GM12878 (cell line): Measurements from ENCODE around the gene PROCA1. TPM values are rescaled to one million over a fixed set of nuclear protein-coding genes. Genes with fewer than 3 reads are reported as not detected.
A peak's percentile ranks its signal among the peaks of the same experiment; 100 is the strongest.

Experiments used
- CBFB ChIP-seq: IDR thresholded peaks from 2 replicates; pipeline ENCODE4 v1.6.1; 2016; ENCODE audit warnings: antibody characterized with exemption, low read depth
- EZH2 ChIP-seq: IDR thresholded peaks from 2 replicates; pipeline ENCODE4 v1.6.1; 2012; ENCODE audit warnings: low read depth, mild to moderate bottlenecking, control low read depth, inconsistent platforms, low read length, borderline replicate concordance; ENCODE audit not compliant: control insufficient read depth
- FOS ChIP-seq: IDR thresholded peaks from 3 replicates; pipeline ENCODE4 v1.6.1; 2011; ENCODE audit warnings: borderline replicate concordance; ENCODE audit not compliant: insufficient read length; ENCODE audit errors: extremely low read depth
- JUND ChIP-seq: IDR thresholded peaks from 2 replicates; pipeline ENCODE4 v1.6.1; 2012; ENCODE audit warnings: low read depth, mild to moderate bottlenecking, low read length, improper control_type of control experiment, moderate library complexity
- KDM1A ChIP-seq: fragments of 200-600 bp; sonication (generic); IDR thresholded peaks from 2 replicates; pipeline ENCODE4 v1.6.1; 2016; ENCODE audit warnings: borderline replicate concordance
- NFIC ChIP-seq: IDR thresholded peaks from 2 replicates; pipeline ENCODE4 v1.6.1; 2012; ENCODE audit warnings: low read depth, mild to moderate bottlenecking, inconsistent platforms, low read length, moderate library complexity
- NFYB ChIP-seq: IDR thresholded peaks from 2 replicates; pipeline ENCODE4 v1.6.1; 2011; ENCODE audit warnings: low read depth, mild to moderate bottlenecking, low read length, improper control_type of control experiment, moderate library complexity; ENCODE audit not compliant: insufficient read depth
- RB1 ChIP-seq: fragments of 450-650 bp; formaldehyde crosslinking; IDR thresholded peaks from 2 replicates; pipeline ENCODE4 v1.6.1; 2017; ENCODE audit warnings: mild to moderate bottlenecking, borderline replicate concordance
- RELA ChIP-seq: fragments of 450-650 bp; IDR thresholded peaks from 2 replicates; pipeline ENCODE4 v1.8.0; 2014; ENCODE audit warnings: borderline replicate concordance; ENCODE audit not compliant: partially characterized antibody
- SIN3A ChIP-seq: IDR thresholded peaks from 2 replicates; pipeline ENCODE4 v1.6.1; 2012; ENCODE audit warnings: low read depth, low read length, improper control_type of control experiment
- SUZ12 ChIP-seq: fragments of 200-600 bp; sonication (generic); IDR thresholded peaks from one replicate; pipeline ENCODE4 v1.6.1; 2018; ENCODE audit warnings: antibody characterized with exemption, mild to moderate bottlenecking; ENCODE audit not compliant: unreplicated experiment
- TAF1 ChIP-seq: IDR thresholded peaks from 2 replicates; pipeline ENCODE4 v1.6.1; 2011; ENCODE audit warnings: mild to moderate bottlenecking, low read depth, low read length, borderline replicate concordance
- ZNF274 ChIP-seq: IDR thresholded peaks from one replicate; pipeline ENCODE4 v1.8.0; 2011; ENCODE audit not compliant: insufficient read length, insufficient read depth
- ZNF622 ChIP-seq: fragments of 450-650 bp; IDR thresholded peaks from 2 replicates; pipeline ENCODE4 v1.6.1; 2017; ENCODE audit warnings: mild to moderate bottlenecking, inconsistent platforms
- polyA plus RNA-seq, 11 experiments: library from polyadenylated mRNA; depleted of rRNA in 4 of 11; unstranded in 6 of 11; stranded (reverse) in 5 of 11; fragments of >200 nt; fragmentation: Nextera tagmentation in 4 of 11; fragmentation: Illumina TruSeq in 1 of 11; extraction: Ambion mirVana in 4 of 11; extraction: Trizol in 1 of 11; gene quantifications; 1 replicate in 1 of 11; 2 replicates in 10 of 11; pipeline versions ENCODE4 v1.2.1 to v1.2.3, GENCODE V29; 2011 to 2016; ENCODE audit warnings: inconsistent platforms in 2 of 11, missing spikeins in 2 of 11, low read depth in 1 of 11
- total RNA-seq, 4 experiments: library from RNA; depleted of rRNA in 3 of 4; stranded (reverse); fragments of >200 nt in 3 of 4; fragmentation: Illumina TruSeq in 1 of 4; extraction: Trizol in 1 of 4; gene quantifications; 2 replicates each; pipeline versions ENCODE4 v1.2.1 to v1.2.3, GENCODE V29; 2013 to 2021
- TF ChIP-seq, protein P1 (sequence below): IDR thresholded peaks from 2 replicates; pipeline ENCODE4 v1.6.1; 2012; ENCODE audit warnings: mild to moderate bottlenecking, low read depth, low read length
- TF ChIP-seq, protein P2 (sequence below): fragments of 450-650 bp; formaldehyde crosslinking; IDR thresholded peaks from 2 replicates; pipeline ENCODE4 v1.4.0; 2020; ENCODE audit warnings: mild to moderate bottlenecking, moderate library complexity
- TF ChIP-seq, protein P3 (sequence below): fragments of 450-650 bp; IDR thresholded peaks from 2 replicates; pipeline ENCODE4 v1.6.1; 2017; ENCODE audit warnings: low read depth, mild to moderate bottlenecking, moderate library complexity
- TF ChIP-seq, protein P4 (sequence below): IDR thresholded peaks from 2 replicates; pipeline ENCODE4 v1.6.1; 2012; ENCODE audit warnings: low read depth, low read length, improper control_type of control experiment
- TF ChIP-seq, protein P5 (sequence below): IDR thresholded peaks from 2 replicates; pipeline ENCODE4 v1.6.1; 2011; ENCODE audit warnings: low read depth, mild to moderate bottlenecking, low read length, moderate library complexity, borderline replicate concordance; ENCODE audit errors: extremely low read depth

The PROCA1 gene
- total and polyA plus RNA-seq, 10 of the 15 experiments (the other 5 are each of a cell fraction or from before 2014, with no cell fraction given): 0.35 to 4.8 (median 1.4) TPM

DNA sequence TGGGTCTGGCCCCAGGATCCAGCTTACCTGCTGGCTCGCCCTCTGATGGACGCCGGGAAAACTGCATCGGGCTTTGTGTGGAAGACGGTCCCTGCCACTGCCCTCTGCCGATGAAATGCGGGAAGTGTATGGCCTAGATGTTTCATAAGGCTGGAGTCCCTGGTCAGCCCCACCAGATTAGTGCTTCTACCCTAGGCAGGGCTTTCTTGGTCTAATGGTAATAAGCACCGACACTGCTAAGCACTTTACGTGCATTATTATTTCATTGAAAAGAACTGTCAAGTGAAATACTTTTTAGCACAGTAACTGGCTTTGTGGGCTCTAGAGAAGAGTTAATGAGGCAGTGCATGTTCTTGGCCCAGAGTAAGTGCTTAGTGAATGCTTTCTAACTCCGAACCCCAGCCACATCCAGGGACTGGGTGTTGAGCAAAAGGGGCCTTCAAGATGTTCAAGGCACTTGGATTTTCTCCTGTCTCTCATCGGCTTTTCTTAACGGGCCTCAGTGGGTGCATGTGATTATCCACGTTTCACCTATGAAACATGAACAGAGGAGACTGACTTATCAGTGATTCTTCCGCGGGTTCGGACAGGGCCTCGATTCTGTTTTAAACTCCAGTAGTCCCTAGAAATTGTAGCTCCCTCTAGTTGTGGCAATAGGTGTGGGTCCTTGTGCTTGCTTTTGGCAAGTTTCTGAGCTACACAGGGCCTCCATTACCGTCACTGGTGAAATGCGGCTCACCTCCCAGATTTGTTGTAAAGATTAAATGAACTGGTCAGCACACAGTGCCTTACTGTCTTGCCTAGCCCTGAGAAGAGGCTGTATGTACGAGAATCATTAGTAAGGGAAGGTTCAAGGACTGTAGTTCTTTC lies 38.7 kb upstream of the PROCA1 start (continued):
- TF ChIP-seq, protein P1, sequence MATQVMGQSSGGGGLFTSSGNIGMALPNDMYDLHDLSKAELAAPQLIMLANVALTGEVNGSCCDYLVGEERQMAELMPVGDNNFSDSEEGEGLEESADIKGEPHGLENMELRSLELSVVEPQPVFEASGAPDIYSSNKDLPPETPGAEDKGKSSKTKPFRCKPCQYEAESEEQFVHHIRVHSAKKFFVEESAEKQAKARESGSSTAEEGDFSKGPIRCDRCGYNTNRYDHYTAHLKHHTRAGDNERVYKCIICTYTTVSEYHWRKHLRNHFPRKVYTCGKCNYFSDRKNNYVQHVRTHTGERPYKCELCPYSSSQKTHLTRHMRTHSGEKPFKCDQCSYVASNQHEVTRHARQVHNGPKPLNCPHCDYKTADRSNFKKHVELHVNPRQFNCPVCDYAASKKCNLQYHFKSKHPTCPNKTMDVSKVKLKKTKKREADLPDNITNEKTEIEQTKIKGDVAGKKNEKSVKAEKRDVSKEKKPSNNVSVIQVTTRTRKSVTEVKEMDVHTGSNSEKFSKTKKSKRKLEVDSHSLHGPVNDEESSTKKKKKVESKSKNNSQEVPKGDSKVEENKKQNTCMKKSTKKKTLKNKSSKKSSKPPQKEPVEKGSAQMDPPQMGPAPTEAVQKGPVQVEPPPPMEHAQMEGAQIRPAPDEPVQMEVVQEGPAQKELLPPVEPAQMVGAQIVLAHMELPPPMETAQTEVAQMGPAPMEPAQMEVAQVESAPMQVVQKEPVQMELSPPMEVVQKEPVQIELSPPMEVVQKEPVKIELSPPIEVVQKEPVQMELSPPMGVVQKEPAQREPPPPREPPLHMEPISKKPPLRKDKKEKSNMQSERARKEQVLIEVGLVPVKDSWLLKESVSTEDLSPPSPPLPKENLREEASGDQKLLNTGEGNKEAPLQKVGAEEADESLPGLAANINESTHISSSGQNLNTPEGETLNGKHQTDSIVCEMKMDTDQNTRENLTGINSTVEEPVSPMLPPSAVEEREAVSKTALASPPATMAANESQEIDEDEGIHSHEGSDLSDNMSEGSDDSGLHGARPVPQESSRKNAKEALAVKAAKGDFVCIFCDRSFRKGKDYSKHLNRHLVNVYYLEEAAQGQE: no peak
- TF ChIP-seq RB1 (peak; percentile 48; the same call in 1 of the 2 replicates), JUND (no peak), ZNF274 (no peak), FOS (no peak), SUZ12 (no peak), RELA (peak; percentile 43), EZH2 (no peak), NFIC (no peak), SIN3A (0 out of 2 replicates have a peak, but pooled peaks have one; percentile 54), ZNF622 (no peak), NFYB (no peak), CBFB (0 out of 2 replicates have a peak, but pooled peaks have one; percentile 15), KDM1A (no peak), TAF1 (no peak)
- TF ChIP-seq, protein P2, sequence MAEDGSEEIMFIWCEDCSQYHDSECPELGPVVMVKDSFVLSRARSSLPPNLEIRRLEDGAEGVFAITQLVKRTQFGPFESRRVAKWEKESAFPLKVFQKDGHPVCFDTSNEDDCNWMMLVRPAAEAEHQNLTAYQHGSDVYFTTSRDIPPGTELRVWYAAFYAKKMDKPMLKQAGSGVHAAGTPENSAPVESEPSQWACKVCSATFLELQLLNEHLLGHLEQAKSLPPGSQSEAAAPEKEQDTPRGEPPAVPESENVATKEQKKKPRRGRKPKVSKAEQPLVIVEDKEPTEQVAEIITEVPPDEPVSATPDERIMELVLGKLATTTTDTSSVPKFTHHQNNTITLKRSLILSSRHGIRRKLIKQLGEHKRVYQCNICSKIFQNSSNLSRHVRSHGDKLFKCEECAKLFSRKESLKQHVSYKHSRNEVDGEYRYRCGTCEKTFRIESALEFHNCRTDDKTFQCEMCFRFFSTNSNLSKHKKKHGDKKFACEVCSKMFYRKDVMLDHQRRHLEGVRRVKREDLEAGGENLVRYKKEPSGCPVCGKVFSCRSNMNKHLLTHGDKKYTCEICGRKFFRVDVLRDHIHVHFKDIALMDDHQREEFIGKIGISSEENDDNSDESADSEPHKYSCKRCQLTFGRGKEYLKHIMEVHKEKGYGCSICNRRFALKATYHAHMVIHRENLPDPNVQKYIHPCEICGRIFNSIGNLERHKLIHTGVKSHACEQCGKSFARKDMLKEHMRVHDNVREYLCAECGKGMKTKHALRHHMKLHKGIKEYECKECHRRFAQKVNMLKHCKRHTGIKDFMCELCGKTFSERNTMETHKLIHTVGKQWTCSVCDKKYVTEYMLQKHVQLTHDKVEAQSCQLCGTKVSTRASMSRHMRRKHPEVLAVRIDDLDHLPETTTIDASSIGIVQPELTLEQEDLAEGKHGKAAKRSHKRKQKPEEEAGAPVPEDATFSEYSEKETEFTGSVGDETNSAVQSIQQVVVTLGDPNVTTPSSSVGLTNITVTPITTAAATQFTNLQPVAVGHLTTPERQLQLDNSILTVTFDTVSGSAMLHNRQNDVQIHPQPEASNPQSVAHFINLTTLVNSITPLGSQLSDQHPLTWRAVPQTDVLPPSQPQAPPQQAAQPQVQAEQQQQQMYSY (CRISPR knock-in tag): no peak
- TF ChIP-seq, protein P3, sequence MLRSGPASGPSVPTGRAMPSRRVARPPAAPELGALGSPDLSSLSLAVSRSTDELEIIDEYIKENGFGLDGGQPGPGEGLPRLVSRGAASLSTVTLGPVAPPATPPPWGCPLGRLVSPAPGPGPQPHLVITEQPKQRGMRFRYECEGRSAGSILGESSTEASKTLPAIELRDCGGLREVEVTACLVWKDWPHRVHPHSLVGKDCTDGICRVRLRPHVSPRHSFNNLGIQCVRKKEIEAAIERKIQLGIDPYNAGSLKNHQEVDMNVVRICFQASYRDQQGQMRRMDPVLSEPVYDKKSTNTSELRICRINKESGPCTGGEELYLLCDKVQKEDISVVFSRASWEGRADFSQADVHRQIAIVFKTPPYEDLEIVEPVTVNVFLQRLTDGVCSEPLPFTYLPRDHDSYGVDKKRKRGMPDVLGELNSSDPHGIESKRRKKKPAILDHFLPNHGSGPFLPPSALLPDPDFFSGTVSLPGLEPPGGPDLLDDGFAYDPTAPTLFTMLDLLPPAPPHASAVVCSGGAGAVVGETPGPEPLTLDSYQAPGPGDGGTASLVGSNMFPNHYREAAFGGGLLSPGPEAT: 0 out of 2 replicates have a peak, but pooled peaks have one; percentile 17
- TF ChIP-seq, protein P4, sequence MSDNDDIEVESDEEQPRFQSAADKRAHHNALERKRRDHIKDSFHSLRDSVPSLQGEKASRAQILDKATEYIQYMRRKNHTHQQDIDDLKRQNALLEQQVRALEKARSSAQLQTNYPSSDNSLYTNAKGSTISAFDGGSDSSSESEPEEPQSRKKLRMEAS: no peak
- TF ChIP-seq, protein P5, sequence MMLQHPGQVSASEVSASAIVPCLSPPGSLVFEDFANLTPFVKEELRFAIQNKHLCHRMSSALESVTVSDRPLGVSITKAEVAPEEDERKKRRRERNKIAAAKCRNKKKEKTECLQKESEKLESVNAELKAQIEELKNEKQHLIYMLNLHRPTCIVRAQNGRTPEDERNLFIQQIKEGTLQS: peak; percentile 49; the same call in 1 of the 2 replicates
